ENCODE results near the gene SACM1L. TPM values are rescaled to one million over a fixed set of nuclear protein-coding genes. Genes with fewer than 3 reads are reported as not detected.

The SACM1L gene
- total and polyA plus RNA-seq, 2 of the 13 experiments (the other 11 are each of a cell fraction or from before 2014, with no cell fraction given) = 15.1 to 27.8 TPM

GRCh38 chr3:45783667-45784066 is 94.5 kb downstream of the SACM1L start:
- CTCF ChIA-PET (ENCODE audit: low intra/inter-chr PET ratio, low total read pairs) = no interaction called here
- Histone ChIP-seq H2AFZ (ENCODE audit: low read length) (no peak overlapping the region), H3K4me3 (replicated peaks in 1 of 3; ENCODE audit: insufficient read depth in 1 of 3, low read depth in 2 of 3, low read length in 3 of 3) (no peak overlapping the region)

GRCh38 chr3:45785605-45786150 is 96.5 kb downstream of the SACM1L start:
- H3K27me3 ChIP-seq (ENCODE audit: control insufficient read depth in 1 of 2, insufficient read depth in 2 of 2, low read length in 2 of 2) = peaks cover 0 to 18% of the 10 kb centered on the region in 2 experiments; a peak in 3 of 5 replicates
- DNase-seq (ENCODE audit: low spot score) (no peak), FAIRE-seq (no peak), ATAC-seq (no peak; the same call in 2 of the 3 replicates)
- no peaks in the 10 kb centered on the region for H3K36me3 ChIP-seq (replicated peaks in 1 of 2; ENCODE audit: control insufficient read depth in 1 of 2, insufficient read depth in 2 of 2, low read length in 2 of 2)
- POLR2A ChIA-PET = no interaction called here
- intact Hi-C loops (cut with micrococcal nuclease; ENCODE audit: unreplicated experiment) (no loop called here), in situ Hi-C loops (cut with HindIII; ENCODE audit: extremely low pct_ligation_motif_present, low pct_unique_long_range_greater_than_20kb) (no loop called here)
- BruUV-seq (replicated peaks) = no TSS peak
- no peak overlapping the region for H3K27ac ChIP-seq (ENCODE audit: extremely low read length, insufficient read depth, low read length)
- H3K9me3 ChIP-seq (ENCODE audit: low read length) = no peaks in the 10 kb centered on the region
- no peak overlapping the region for H3K4me3 ChIP-seq (replicated peaks in 1 of 3; ENCODE audit: insufficient read depth in 1 of 3, low read depth in 2 of 3, low read length in 3 of 3)
- CTCF ChIA-PET (ENCODE audit: low intra/inter-chr PET ratio, low total read pairs) = no interaction called here
- no peak overlapping the region for H2AFZ ChIP-seq (ENCODE audit: low read length)
- H3K4me1 ChIP-seq (ENCODE audit: insufficient read depth, low read length) = no peaks in the 10 kb centered on the region
- no peak overlapping the region for H3K4me2 ChIP-seq (ENCODE audit: low read depth, low read length)
- no peaks in the 10 kb centered on the region for H3K79me2 ChIP-seq (ENCODE audit: insufficient read depth, low read length)
- WGBS (ENCODE audit: low lambda C conversion rate) = 0% methylated on average over 1 of the region's 3 CpGs
- H3K9ac ChIP-seq (ENCODE audit: insufficient read depth, low read depth, low read length) = no peak overlapping the region
- H4K20me1 ChIP-seq (ENCODE audit: insufficient read depth, low read length) = no peaks in the 10 kb centered on the region
- TF ChIP-seq ZMYM2 (CRISPR knock-in tag; IDR thresholded peaks at IDR 0.05) (no peak), ZNF816 (CRISPR knock-in tag; IDR thresholded peaks at IDR 0.05; ENCODE audit: borderline replicate concordance) (no peak), STAT5B (CRISPR knock-in tag; IDR thresholded peaks at IDR 0.05) (no peak), ZNF354B (CRISPR knock-in tag; IDR thresholded peaks at IDR 0.05) (no peak), XBP1 (CRISPR knock-in tag; IDR thresholded peaks at IDR 0.05) (no peak), PAX8 (CRISPR knock-in tag; IDR thresholded peaks at IDR 0.05; ENCODE audit: borderline replicate concordance) (no peak), SMAD9 (CRISPR knock-in tag; IDR thresholded peaks at IDR 0.05) (no peak)
- TF ChIP-seq, protein P1, sequence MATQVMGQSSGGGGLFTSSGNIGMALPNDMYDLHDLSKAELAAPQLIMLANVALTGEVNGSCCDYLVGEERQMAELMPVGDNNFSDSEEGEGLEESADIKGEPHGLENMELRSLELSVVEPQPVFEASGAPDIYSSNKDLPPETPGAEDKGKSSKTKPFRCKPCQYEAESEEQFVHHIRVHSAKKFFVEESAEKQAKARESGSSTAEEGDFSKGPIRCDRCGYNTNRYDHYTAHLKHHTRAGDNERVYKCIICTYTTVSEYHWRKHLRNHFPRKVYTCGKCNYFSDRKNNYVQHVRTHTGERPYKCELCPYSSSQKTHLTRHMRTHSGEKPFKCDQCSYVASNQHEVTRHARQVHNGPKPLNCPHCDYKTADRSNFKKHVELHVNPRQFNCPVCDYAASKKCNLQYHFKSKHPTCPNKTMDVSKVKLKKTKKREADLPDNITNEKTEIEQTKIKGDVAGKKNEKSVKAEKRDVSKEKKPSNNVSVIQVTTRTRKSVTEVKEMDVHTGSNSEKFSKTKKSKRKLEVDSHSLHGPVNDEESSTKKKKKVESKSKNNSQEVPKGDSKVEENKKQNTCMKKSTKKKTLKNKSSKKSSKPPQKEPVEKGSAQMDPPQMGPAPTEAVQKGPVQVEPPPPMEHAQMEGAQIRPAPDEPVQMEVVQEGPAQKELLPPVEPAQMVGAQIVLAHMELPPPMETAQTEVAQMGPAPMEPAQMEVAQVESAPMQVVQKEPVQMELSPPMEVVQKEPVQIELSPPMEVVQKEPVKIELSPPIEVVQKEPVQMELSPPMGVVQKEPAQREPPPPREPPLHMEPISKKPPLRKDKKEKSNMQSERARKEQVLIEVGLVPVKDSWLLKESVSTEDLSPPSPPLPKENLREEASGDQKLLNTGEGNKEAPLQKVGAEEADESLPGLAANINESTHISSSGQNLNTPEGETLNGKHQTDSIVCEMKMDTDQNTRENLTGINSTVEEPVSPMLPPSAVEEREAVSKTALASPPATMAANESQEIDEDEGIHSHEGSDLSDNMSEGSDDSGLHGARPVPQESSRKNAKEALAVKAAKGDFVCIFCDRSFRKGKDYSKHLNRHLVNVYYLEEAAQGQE (IDR thresholded peaks at IDR 0.05; ENCODE audit: borderline replicate concordance in 1 of 2, low read depth in 1 of 2, low read length in 2 of 2) = no peak

More at GRCh38 chr3:45783667-45784066, 94.5 kb downstream of the SACM1L start:
- intact Hi-C loops (cut with micrococcal nuclease; ENCODE audit: unreplicated experiment) (no loop called here), in situ Hi-C loops (cut with HindIII; ENCODE audit: extremely low pct_ligation_motif_present, low pct_unique_long_range_greater_than_20kb) (no loop called here)
- Histone ChIP-seq H3K4me2 (ENCODE audit: low read depth, low read length) (no peak overlapping the region), H3K9me3 (ENCODE audit: low read length) (no peaks in the 10 kb centered on the region), H3K27ac (ENCODE audit: extremely low read length, insufficient read depth, low read length) (no peak overlapping the region), H3K27me3 (ENCODE audit: control insufficient read depth in 1 of 2, insufficient read depth in 2 of 2, low read length in 2 of 2) (peaks cover 0 to 22% of the 10 kb centered on the region in 2 experiments; a peak in 3 of 5 replicates), H3K9ac (ENCODE audit: insufficient read depth, low read depth, low read length) (no peak overlapping the region), H3K79me2 (ENCODE audit: insufficient read depth, low read length) (no peaks in the 10 kb centered on the region), H4K20me1 (ENCODE audit: insufficient read depth, low read length) (no peaks in the 10 kb centered on the region), H3K36me3 (replicated peaks in 1 of 2; ENCODE audit: control insufficient read depth in 1 of 2, insufficient read depth in 2 of 2, low read length in 2 of 2) (no peaks in the 10 kb centered on the region), H3K4me1 (ENCODE audit: insufficient read depth, low read length) (no peaks in the 10 kb centered on the region)
- ATAC-seq = 0 out of 3 replicates have a peak, but pooled peaks have one; percentile 34
- DNase-seq (ENCODE audit: low spot score) = no peak
- BruUV-seq (replicated peaks) = no TSS peak
- 50% methylated on average over 2 of the region's 3 CpGs for WGBS (ENCODE audit: low lambda C conversion rate)
- no peak for FAIRE-seq
- POLR2A ChIA-PET = no interaction called here
- no peak for TF ChIP-seq JUND (CRISPR knock-in tag; IDR thresholded peaks at IDR 0.05)
- TF ChIP-seq, protein P2, sequence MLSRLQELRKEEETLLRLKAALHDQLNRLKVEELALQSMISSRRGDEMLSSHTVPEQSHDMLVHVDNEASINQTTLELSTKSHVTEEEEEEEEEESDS (CRISPR knock-in tag; IDR thresholded peaks at IDR 0.05; ENCODE audit: borderline replicate concordance) = no peak
- TF ChIP-seq KMT2A (CRISPR knock-in tag; IDR thresholded peaks at IDR 0.05) = no peak
- TF ChIP-seq ZNF879 (CRISPR knock-in tag; IDR thresholded peaks at IDR 0.05) = no peak
- no peak for TF ChIP-seq BCL3 (CRISPR knock-in tag; IDR thresholded peaks at IDR 0.05)
- TF ChIP-seq PRPF4 (IDR thresholded peaks at IDR 0.05; ENCODE audit: low read depth, low read length, poor library complexity, severe bottlenecking) = no peak
- TF ChIP-seq TBX2 (CRISPR knock-in tag; IDR thresholded peaks at IDR 0.05; ENCODE audit: borderline replicate concordance) = no peak
- no peak for TF ChIP-seq CENPX (CRISPR knock-in tag; IDR thresholded peaks at IDR 0.05)
